NCI-H524 (cell line): ENCODE data around the gene C5orf52.
"Not testable (repeated sequence)": the region's sequence is repeated elsewhere in the genome, so short reads cannot be mapped to it uniquely, and the experiment has no call there.

Experiments used
- DNase-seq, 2 experiments: peaks; one replicate each; lab custom pipeline; 2025; lab: John Stamatoyannopoulos, UW

C5orf52 gene

DNA sequence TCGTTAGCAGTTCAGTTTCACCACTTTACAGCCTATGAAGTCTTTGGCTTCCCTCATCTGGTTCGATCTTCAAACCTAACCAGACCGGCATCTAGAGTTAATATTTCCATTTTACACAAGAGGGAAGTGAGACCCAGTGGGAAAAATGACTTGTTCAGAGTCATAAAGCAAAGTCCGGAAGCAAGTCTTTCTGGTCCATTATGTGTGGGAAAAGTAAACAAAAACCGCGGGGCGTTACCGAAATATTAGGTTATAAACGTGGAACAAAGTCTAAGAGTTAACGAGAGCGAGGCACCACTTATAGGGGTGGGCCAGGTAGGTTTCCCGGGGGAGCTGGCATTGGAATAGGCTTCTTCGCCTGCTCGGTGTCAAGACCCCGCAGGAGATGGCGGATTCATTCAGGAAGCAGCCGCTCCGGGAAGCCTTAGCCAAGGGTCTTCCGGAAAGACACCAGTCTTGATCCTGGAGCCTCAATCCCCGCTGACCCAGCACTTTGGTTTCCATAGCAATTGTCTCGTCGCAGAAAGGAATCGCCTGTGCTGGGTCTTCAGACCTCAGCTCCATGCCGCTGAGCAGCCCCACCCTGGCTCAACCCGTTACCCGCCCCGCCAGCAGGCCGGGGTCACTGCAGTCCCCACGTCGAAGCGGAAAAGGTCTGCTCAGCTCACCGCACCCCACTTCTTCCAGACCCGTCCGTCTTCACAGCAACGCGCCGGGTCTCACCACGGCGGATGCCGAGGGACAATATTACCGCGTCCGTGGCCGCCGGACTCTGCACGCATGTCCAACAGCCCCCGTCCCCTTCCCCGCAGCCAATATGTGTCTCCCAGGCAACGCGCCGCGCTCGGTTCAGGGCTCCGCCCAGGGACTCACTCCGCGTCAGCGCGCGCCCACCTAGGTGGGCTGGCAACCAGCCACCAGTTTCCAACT lies at the start of gene C5orf52:
C5orf52 (plus strand) TSS at position 872 of the 930 bp plus-strand sequence. CDS start 82 bp downstream, outside the sequence.
- peak in 1 of 2 experiments; percentile 18 for DNase-seq

DNA sequence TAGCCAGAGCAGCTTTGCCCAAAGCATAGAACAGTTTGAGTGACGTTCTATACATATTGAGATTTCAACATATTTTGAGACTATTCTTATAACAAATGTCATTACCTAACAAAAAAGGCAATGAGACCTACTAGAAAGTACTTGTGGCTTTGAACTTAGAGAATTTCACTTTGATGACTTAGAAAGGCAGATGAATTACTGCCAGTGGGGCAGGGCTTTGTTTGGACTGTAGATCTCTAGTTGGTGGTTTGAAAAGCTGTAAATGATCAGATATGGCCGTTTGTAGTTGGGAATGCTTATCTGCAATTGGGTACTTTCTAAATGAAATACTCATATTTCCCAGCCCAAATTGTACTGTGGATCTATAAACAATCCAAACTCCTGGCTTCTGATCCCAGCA lies 47.2 kb upstream of the C5orf52 start:
- no peak for DNase-seq

DNA sequence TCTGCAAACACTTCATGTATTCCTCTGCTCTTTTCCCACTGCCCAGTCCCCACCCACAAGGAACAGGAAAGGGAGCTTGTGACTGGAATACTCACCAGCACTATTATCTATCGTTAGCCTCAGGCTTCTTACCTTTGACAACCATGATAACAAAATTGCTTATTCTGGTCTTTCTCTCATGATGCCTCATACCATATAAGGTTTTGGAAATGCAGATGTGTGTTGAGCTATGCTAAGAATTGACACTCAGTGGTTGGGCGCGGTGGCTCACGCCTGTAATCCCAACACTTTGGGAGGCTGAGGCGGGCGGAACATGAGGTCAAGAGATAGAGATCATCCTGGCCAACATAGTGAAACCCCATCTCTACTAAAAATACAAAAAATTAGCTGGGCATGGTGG lies 44.5 kb upstream of the C5orf52 start:
- DNase-seq = no peak

DNA sequence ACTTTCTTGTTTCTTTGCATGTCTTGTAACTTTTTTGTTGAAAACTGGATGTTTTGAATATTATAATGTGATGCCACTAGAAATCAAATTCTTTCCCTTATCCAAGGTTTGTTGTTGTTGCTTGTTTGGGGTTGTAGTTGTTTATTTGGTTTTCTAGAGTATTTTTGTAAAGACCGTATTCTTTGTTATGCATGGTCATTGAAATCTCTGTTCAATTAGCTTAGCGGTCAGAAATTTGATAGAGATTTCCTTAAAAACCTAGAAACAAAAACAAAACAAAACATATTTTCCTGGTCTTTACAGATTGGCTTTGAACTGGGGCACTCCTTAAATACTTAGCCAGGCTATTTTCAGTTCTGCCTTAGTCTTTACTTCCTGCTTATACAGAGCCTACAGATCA lies 41.0 kb upstream of the C5orf52 start:
- no peak for DNase-seq

DNA sequence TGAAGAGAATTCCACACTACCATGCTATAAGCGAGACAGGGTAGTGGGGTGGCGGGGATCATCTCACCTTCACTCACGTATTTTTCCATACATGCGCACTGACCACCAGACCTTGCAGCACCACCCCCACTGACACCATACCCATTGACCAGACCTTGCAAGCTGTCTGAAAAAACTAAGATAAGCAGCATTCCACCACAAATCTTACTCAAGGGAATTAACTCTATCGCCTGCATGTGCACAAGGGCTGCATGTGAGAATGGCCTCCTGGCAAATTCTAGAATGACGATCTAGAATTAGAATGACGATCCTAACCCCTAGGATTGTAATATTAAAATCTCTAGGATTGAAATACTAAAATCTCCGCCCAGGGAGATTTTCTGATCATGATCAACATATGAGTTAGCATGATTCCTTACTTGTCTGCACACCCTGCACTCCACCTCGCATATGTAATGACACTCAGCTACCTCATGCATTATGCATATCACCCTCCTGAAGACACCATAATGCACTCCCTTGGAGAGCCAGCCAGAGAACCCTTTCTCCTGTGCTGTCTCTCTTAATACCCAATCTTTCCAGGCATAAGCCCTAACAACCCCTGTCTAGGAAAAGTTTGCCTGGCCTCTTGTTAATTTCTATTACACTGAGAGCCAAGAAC lies 30.8 kb upstream of the C5orf52 start:
- DNase-seq = no peak

DNA sequence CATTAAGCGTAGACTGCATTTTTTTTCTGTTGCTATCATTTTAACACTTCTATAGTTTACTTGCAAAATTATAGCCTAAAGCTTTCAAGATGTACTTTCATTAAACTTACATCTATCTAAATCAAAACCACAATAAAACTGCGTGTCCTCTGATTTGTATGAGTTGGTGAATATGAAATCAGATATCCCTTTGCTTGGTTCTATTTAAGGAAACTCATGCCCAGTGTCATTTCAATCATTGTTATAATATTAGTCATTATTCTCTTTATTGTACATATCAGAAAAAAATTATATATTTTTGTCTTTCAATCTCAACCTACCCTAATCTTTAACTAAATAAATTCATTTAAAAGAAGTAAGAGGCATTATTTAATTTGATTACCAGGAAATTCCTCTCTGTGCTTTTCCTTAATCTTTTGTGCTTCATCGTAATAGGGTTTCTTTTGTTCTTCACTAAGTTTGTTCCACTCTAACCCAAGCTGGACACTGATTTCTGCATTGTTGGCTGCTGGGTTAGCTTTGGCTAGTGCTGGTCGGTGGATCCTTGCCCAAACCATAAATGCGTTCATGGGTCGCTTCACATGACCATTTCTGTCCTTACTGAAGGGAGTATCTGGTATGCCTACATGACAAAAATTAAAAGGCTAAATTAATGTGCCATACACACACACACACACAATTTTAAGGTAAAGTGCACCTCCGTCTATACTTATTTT lies 22.9 kb upstream of the C5orf52 start:
- DNase-seq = no peak

DNA sequence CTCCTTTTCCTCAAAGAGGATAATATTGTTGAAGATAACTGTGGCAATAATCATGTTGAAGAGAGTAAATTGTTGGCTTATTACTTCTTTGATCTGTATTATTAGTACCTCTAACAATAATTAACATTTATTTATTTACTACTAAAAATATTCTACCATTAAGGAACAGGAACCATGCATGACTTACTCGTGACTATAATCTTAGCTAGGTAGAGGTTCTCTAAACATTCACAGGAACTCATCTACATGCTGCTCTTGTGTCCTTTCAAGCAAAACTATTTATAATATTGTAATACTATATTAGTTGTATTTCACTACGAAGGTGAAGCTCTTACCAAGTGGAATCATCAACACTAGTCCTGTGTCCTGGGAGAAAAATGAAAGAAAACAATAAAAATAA lies 22.2 kb upstream of the C5orf52 start:
- DNase-seq = no peak

DNA sequence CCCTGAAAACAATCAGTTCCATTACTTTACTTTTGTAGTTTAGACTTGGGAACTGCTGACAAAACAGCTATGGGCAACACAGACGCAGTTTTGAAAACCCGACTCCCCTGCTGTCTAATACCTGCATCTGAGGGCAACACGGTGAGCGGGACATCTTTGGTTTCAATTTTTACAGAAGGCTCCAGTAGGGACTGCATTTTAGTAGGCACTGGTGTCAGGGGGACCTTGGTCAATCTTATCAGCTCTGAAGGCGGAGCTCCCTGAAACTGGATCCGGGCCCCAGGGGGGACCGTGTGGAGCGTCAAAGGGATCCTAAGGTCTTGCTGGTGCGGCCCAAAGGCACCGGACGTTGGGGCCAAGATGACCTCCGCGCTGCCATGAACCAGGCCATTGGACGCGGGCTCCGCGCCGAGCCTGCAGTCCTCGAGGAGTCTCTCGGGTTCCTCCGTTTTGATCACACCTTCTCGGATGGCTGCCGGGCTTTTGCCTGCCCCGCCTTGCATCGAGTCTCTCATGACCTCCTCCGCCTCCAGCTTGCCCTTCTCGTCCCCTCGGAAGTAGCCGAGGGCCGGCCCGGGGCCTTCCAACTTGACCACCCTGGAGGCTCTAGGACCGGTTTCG lies 20.2 kb upstream of the C5orf52 start:
- DNase-seq = no peak

DNA sequence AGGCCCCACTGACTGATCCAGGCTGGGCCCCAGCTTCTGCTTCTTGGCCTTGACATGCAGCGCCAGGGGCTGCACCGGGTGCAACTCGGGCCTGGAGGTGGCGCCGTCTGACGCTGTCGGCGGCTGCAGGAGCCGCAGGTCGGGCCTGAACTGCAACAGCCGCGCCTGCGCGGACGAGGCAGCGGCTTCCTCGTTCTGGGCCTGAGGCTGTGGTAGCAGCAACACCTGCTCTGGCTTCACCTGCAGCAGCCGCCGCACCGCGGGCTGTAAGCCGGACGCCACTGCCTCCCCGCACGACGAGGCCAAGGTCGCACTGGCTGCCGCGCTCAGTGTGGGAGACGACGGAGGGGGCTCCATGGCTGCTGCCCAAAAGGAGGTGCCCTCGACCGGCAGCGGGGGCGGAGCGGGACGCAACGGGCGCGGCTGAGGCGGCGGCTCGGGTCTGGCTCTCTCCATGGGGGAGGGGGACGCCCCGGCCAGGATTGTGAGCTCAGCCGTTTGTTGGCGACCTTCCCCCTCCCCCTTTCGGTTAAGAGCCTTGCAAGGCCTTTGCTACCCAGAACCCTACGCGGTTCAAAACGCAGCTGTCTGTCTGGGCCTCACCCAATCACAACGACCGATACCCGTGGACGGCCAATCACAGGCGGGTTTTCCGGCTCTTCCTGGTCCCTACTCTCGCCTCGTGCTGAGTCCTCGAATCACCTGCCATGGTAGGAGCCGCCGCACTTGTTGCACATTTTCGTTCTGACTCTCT lies 19.5 kb upstream of the C5orf52 start:
- no peak for DNase-seq

DNA sequence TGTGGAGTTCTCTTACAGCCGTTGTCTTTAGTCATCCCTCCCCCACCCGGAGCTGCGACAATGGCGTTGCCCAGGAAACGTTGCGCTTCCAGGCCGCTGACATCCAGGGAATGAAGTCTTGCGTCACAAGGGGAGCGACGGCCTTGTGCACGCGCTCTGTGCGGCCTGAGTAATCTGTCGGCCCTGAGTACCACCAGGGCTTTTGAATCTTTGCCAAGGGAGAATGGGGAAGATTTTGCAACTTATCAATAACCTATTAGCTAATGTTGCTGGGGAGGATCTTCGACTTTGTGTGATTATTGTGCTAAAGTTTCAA lies 19.0 kb upstream of the C5orf52 start, which contains the start of gene SOX30:
SOX30 (minus strand) TSS at position 62 of the 316 bp plus-strand sequence. CDS start 360 bp downstream, outside the sequence.
- DNase-seq = no peak

DNA sequence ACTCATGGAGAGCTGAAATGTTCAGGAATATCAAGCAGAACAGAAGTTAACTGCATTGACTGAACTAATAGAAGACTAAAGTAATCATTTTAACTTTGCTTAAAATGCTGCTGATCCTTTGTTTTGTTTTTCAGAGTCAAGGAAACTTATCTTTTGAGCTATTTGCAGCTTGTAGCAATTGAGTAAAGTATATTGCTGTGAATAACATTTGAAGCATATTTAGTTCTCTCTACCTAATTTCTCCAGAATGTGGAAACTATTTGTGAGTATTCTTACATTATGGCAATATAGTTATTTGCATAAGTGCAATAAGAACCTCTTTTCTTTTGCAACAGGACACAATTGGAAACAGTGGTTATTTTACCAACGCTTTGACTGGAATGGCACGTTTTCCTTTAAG lies 13.8 kb upstream of the C5orf52 start:
- no peak for DNase-seq

DNA sequence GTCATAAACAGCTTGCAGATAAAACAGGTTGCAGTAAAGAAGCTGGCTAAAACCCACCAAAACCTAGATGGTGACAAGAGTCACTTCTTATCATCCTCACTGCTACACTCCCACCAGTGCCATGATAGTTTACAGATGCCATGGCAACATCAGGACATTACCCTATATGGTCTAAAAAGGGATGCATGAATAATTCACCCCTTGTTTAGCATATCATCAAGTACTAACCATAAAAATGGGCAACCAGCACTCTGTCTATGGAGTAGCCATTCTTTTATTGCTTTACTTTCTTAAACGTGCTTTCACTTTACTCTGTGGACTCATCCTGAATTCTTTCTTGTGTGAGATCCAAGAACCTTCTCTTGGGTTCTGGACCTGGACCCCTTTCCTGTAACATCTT lies 12.4 kb upstream of the C5orf52 start:
- DNase-seq = no peak

DNA sequence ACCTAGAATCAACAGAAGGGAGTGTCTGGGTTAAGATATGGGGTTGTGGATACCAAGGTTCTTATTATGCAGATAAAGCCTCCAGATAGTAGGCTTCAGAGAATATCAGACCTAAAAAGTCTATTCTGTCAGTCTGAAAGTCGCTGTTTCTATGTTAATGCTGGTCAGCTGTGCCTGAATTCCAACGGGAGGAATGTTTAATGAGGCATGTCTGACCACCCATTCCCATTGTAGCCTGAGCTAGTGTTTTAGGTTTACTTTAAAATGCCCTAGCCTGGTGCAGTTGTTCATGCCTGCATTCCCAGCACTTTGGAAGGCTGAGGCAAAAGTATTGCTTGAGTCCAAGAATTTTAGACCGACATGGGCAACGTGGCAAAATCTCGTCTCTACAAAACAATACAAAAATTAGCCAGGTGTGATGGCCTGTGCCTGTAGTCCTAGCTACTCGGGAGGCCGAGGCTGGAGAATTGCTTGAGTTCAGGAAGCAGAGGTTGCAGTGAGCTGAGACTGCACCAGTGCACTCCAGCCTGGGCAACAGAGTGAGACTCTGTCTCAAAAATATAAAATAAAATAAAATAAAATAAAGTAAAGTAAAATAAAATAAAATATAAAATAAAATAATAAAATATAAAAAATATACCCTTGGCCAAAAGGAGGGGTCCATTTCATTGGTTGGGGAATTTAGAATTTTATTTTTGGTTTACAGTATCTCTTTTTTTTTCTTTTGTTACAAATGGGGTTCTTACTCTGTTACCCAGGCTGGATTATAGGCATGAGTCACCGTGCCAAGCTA lies 11.3 kb upstream of the C5orf52 start:
- DNase-seq = no peak

DNA sequence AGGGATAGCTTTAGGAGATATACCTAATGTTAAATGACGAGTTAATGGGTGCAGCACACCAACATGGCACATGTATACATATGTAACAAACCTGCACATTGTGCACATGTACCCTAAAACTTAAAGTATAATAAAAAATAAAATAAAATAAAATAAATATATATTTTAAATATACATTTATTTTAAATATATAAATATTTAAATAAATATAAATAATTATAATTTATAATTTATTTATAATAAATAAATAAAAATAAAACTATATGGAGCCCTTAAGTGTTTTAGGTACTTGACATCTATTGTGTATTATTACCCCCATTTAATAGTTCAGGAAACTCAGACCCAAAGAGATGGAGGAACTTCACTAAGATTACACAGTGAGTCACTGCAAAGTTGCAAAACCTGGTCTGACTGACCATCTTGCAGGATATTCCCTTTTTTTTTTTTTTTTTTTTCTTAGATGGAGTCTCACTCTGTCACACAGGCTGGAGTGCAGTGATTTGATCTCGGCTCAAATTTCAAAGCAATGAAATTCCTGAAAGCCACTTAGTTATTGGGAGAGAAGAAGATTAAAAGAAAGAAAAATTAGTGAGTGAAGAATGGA lies 5.8 kb upstream of the C5orf52 start:
- no peak for DNase-seq

DNA sequence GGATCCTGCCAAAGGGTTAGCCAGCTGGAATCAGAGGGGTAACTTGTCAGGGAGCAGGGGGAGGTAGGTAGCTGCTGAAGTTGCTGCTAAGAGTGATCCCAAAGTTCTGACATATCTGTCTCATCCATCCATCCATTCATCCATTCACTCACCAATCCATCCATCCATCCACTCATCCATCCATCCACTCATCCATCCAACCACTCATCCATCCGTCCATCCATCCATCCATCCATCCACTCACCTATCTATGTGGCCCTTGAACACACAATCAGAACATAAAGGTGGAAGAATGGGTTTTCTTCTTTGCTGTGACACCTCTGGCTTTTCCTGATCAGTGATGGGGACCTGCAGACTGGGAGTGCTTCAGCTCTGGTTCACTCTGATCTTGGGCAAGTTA lies 3.0 kb upstream of the C5orf52 start:
- no peak for DNase-seq

DNA sequence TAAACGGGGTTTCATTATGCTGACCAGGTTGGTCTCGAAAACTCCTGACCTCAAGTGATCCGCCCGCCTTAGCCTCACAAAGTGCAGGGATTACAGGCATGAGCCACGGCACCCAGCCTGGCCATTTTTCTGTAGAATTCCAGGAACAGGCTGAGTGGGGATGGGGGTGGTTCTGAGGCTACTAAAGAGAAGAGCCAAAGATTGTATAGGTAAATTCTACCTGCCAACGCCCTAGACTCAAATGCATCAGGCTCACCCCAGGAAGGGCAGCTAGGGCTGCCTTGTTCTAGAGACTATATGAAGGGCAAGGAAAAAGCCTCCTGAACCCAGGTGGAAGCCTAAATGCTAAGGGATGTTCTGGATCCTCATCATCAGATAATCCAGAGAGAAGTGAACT lies 1.6 kb upstream of the C5orf52 start:
- no peak for DNase-seq

DNA sequence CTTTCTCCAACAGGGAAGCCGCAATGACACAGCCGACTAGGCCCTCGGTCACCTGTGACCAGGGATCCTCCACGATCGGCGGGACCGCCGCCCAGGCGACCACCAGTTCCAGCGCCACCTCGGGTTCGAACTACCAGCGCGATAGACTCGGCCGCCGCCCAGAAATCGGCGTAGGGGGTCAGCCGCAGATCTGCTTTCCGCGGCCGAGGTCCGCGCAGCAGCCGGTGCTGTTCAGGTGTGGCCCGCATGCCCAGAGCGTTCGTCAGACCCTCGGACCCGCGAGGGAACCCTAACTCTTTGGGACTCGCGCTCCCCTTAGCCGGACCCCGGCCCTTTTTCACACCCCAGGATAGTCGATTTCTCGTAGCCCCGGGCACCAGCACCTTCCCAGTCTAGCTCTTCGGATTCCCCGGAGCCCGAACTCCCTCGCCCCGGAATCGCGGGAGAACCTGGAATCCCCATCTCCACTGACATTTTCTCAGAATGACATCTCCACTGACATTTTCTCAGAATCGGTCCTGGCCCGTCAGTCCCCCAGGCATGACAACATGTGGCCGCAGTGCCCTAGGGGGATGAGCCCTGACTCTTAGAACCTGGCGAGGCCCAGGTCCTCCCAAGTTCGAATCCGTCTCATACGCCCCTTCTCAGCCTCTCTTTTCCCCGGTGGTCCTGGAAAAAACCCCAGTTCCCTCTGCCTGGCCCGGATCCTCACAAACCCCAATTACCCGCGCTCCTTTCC lies 428 bp downstream of the C5orf52 start:
- DNase-seq = no peak

DNA sequence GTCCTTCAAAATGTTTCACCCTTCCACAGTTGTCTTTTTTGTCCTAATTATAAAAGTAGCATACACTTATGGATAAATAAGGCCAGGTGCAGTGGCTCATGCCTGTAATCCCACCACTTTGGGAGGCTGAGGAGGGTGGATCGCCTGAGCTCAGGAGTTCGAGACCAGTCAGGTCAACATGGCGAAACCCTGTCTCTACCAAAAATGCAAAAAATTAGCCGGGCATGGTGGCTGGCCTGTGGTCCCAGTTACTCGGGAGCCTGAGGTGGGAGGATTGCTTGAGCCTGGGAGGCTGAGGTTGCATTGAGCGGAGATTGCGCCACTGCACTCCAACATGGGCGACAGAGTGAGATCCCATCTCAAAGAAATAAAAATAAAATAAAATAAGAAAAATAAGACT lies 1.6 kb downstream of the C5orf52 start:
- no peak for DNase-seq

DNA sequence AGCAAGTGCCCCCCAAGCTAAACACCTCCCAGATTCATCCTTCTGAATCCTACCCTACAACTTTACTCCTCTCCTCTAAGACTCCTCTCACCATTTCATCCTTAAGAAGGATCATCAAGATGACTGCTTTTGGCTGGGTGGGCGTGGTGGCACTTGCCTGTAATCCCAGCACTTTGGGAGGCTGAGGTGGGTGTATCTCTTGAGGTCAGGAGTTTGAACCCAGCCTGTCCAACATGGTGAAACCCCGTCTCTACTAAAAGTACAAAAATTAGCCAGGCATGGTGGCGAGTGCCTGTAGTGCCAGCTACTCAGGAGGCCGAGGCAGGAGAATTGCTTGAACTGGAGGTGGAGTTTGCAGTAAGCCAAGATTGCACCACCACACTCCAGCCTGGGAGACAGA lies 3.0 kb downstream of the C5orf52 start:
- DNase-seq = not testable (repeated sequence)

DNA sequence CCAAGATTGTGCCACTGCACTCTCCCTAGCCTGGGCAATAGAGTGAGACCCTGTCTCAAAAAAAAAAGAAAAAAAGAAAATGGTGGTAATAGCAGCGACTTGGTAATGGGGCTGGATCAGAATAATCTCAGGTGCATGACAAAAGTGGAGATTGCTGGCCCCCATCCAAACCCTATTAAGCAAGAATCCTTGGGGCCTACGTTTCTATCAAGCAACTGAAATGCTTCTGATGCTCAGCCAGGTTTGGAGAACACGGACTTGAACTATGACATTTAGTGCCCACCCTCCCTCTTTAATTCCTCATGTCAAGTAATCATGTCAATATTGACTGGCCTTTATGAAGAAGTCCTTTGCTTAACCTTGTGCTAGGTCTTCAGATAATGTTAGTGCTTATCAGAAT lies 6.6 kb downstream of the C5orf52 start:
- no peak for DNase-seq
